ENCODE data around the gene HNRNPAB.

Gene HNRNPAB

GRCh38 chr5:178204182-178204934, at the start of gene HNRNPAB:
TSS of gene HNRNPAB (plus strand) at chr5:178204533. CDS start at chr5:178204838, 305 bp downstream.
- peak; percentile 100 for DNase-seq (ENCODE audit: low spot score)
- H3K27ac ChIP-seq: peak within 1 kb of the TSS; percentile 90
- TF ChIP-seq CTCF (conservative IDR thresholded peaks at IDR 0.05; ENCODE audit: low read depth): no peak
- ChIA-PET POLR2A (ENCODE audit: low non-redundant PET) (interaction anchor here (0.6 to 1.3 kb wide), 6 partner anchors 9 to 80 kb away, joined by 3 to 9 read pairs (median 3); partner anchors contain the start of gene NHP2), CTCF (interaction anchor here (0.6 to 0.7 kb wide), 3 partner anchors 20 to 1199 kb away, joined by 3 to 5 read pairs (median 3); no protein-coding TSS in a partner anchor)

GRCh38 chr5:178155065-178155464, 49.3 kb upstream of the HNRNPAB start:
- CTCF ChIA-PET: interaction anchor here (0.7 to 1.4 kb wide), 3 partner anchors 12 to 80 kb away, joined by 3 to 5 read pairs (median 4); no protein-coding TSS in a partner anchor
- H3K27ac ChIP-seq: peak overlapping the region; percentile 70
- POLR2A ChIA-PET (ENCODE audit: low non-redundant PET): interaction anchor here (1.1 kb wide), 1 partner anchor 11 kb away, joined by 3 read pairs; no protein-coding TSS in a partner anchor
- no peak for DNase-seq (ENCODE audit: low spot score)
- TF ChIP-seq CTCF (conservative IDR thresholded peaks at IDR 0.05; ENCODE audit: low read depth): no peak

- POLR2A ChIA-PET (ENCODE audit: low non-redundant PET): no interaction called here
- no peak for DNase-seq (ENCODE audit: low spot score)
- no peak overlapping the region for H3K27ac ChIP-seq
- TF ChIP-seq CTCF (conservative IDR thresholded peaks at IDR 0.05; ENCODE audit: low read depth): no peak
- CTCF ChIA-PET: no interaction called here
Observed at GRCh38 chr5:178160176-178160575, 44.2 kb upstream of the HNRNPAB start.

- ChIA-PET CTCF (interaction anchor here (0.9 to 4.3 kb wide), 2 partner anchors 39 to 86 kb away, joined by 3 to 46 read pairs; no protein-coding TSS in a partner anchor), POLR2A (ENCODE audit: low non-redundant PET) (no interaction called here)
- no peak for TF ChIP-seq CTCF (conservative IDR thresholded peaks at IDR 0.05; ENCODE audit: low read depth)
- DNase-seq (ENCODE audit: low spot score): no peak
- no peak overlapping the region for H3K27ac ChIP-seq
Observed at GRCh38 chr5:178162481-178162880, 41.9 kb upstream of the HNRNPAB start.

- ChIA-PET CTCF (interaction anchor here (0.6 to 4.3 kb wide), 8 partner anchors 18 to 319 kb away, joined by 3 to 46 read pairs (median 4); no protein-coding TSS in a partner anchor), POLR2A (ENCODE audit: low non-redundant PET) (no interaction called here)
- peak; percentile 99 for TF ChIP-seq CTCF (conservative IDR thresholded peaks at IDR 0.05; ENCODE audit: low read depth)
- no peak overlapping the region for H3K27ac ChIP-seq
- DNase-seq (ENCODE audit: low spot score): peak; percentile 89
Observed at GRCh38 chr5:178163772-178164735, 40.3 kb upstream of the HNRNPAB start.

- CTCF ChIA-PET: interaction anchor here (0.9 to 1.4 kb wide), 2 partner anchors 90 to 91 kb away, joined by 5 to 9 read pairs; no protein-coding TSS in a partner anchor
- H3K27ac ChIP-seq: no peak overlapping the region
- no peak for DNase-seq (ENCODE audit: low spot score)
- no peak for TF ChIP-seq CTCF (conservative IDR thresholded peaks at IDR 0.05; ENCODE audit: low read depth)
- POLR2A ChIA-PET (ENCODE audit: low non-redundant PET): interaction anchor here (0.6 kb wide), 1 partner anchor 1839 kb away, joined by 3 read pairs; no protein-coding TSS in a partner anchor
Observed at GRCh38 chr5:178165581-178165980, 38.8 kb upstream of the HNRNPAB start.

Data from RWPE1 (cell line).